ENCODE data around the gene KRTAP27-1.

KRTAP27-1 gene

GRCh38 chr21:30289215-30289614 lies 48.3 kb downstream of the KRTAP27-1 start, which contains the start of gene KRTAP25-1:
Gene KRTAP25-1, minus strand, starts transcription at chr21:30289514. Its CDS starts 24 bp downstream, at chr21:30289490.
- DNase-seq (ENCODE audit: low spot score): no peak
